GM12878 (cell line): Measurements from ENCODE around the gene CFAP70. TPM values are rescaled to one million over a fixed set of nuclear protein-coding genes. Genes with fewer than 3 reads are reported as not detected.

ENCODE experiments used
- ATAC-seq: fragments of 200-7000 bp; cut with Tn5 transposase; 3 replicates; pipeline ENCODE4 v1.9.1; 2020; ENCODE audit warnings: mild to moderate bottlenecking, moderate library complexity
- BruUV-seq: library from RNA; stranded (reverse); fragments of 400-500 nt; replicated peaks from 2 replicates; lab custom pipeline; 2021; lab: Mats Ljungman, UMichigan
- CTCF ChIA-PET: fragments of 300-600 bp; sonication (Branson Sonifier 250); formaldehyde crosslinking; extraction: SDS; loops from one replicate; lab custom pipeline; 2021; ENCODE audit warnings: inconsistent platforms; lab: Yijun Ruan, JAX
- POLR2A ChIA-PET: fragments of 350-600 bp; formaldehyde crosslinking; extraction: SDS; loops from one replicate; lab custom pipeline; 2021; ENCODE audit warnings: inconsistent platforms; lab: Charles Lee
- RAD21 ChIA-PET: fragments of 300-600 bp; sonication (Branson Sonifier 250); formaldehyde crosslinking; loops from one replicate; lab custom pipeline; 2023; ENCODE audit warnings: antibody characterized with exemption; ENCODE audit not compliant: unreplicated experiment; lab: Charles Lee
- SMC1A ChIA-PET: fragments of 300-600 bp; sonication (Branson Sonifier 250); formaldehyde crosslinking; loops from one replicate; lab custom pipeline; 2023; ENCODE audit not compliant: unreplicated experiment, uncharacterized antibody; lab: Charles Lee
- DNase-seq: peaks from one replicate; pipeline ENCODE4 v3.0.0-alpha.2; 2011; ENCODE audit warnings: low read depth, low spot score
- FAIRE-seq: peaks from 3 replicates; lab custom pipeline; 2011; peaks lifted over from hg19 to GRCh38; lab: Jason Lieb, UNC
- H2AFZ ChIP-seq: 2 replicates; pipeline ENCODE4 v1.6.0; 2011; ENCODE audit warnings: low read depth, low read length, control low read depth; ENCODE audit not compliant: control insufficient read depth
- H3K27ac ChIP-seq: 2 replicates; pipeline ENCODE4 v1.5.1; 2011; ENCODE audit warnings: control low read depth; ENCODE audit not compliant: control insufficient read depth, insufficient read depth
- H3K27me3 ChIP-seq, 2 experiments: replicated peaks in 1 of 2; 2 replicates each; pipeline versions ENCODE4 v1.6.0 to v1.6.1; 2011; ENCODE audit warnings: low read length in 1 of 2; ENCODE audit not compliant: control insufficient read depth in 2 of 2, insufficient read depth in 2 of 2
- H3K36me3 ChIP-seq, 2 experiments: 2 replicates each; pipeline ENCODE4 v1.5.1; 2011; ENCODE audit warnings: low read length in 1 of 2; ENCODE audit not compliant: control insufficient read depth in 2 of 2, insufficient read depth in 2 of 2
- H3K4me1 ChIP-seq: 2 replicates; pipeline ENCODE4 v1.6.1; 2011; ENCODE audit warnings: mild to moderate bottlenecking, low read length, moderate library complexity, mixed read lengths; ENCODE audit not compliant: control insufficient read depth, insufficient read depth
- H3K4me2 ChIP-seq: 2 replicates; pipeline ENCODE4 v1.6.0; 2011; ENCODE audit warnings: control low read depth; ENCODE audit not compliant: control insufficient read depth, insufficient read depth
- H3K4me3 ChIP-seq: fragments of 200-600 bp; sonication (generic); 2 replicates; pipeline ENCODE4 v1.5.1; 2016
- H3K79me2 ChIP-seq: 2 replicates; pipeline ENCODE4 v1.6.0; 2011; ENCODE audit warnings: low read length; ENCODE audit not compliant: control insufficient read depth, insufficient read depth
- H3K9ac ChIP-seq: 2 replicates; pipeline ENCODE4 v1.8.0; 2011; ENCODE audit warnings: low read length, control low read depth, mixed read lengths; ENCODE audit not compliant: control insufficient read depth, insufficient read depth
- H3K9me3 ChIP-seq: replicated peaks from 3 replicates; pipeline ENCODE4 v1.5.1; 2011; ENCODE audit warnings: mild to moderate bottlenecking, low read length; ENCODE audit not compliant: control insufficient read depth, insufficient read depth
- H4K20me1 ChIP-seq: 2 replicates; pipeline ENCODE4 v1.6.0; 2011; ENCODE audit not compliant: control insufficient read depth, insufficient read depth
- CHD2 ChIP-seq: IDR thresholded peaks from 2 replicates; pipeline ENCODE4 v1.6.1; 2011; ENCODE audit warnings: low read depth, low read length, improper control_type of control experiment, borderline replicate concordance
- SIN3A ChIP-seq: IDR thresholded peaks from 2 replicates; pipeline ENCODE4 v1.6.1; 2012; ENCODE audit warnings: low read depth, low read length, improper control_type of control experiment
- USF1 ChIP-seq: IDR thresholded peaks from 2 replicates; pipeline ENCODE4 v1.6.1; 2011; ENCODE audit warnings: borderline replicate concordance, low read depth, mild to moderate bottlenecking, moderate library complexity, mixed read lengths, low read length; ENCODE audit not compliant: insufficient read depth; ENCODE audit errors: extremely low read length
- ZNF592 ChIP-seq: fragments of 450-650 bp; IDR thresholded peaks from 2 replicates; pipeline ENCODE4 v1.6.1; 2017; ENCODE audit warnings: mild to moderate bottlenecking, moderate library complexity
- WGBS: methylation state at CpG from one replicate; pipeline ENCODE4 v1.1.6; 2016; ENCODE audit warnings: low lambda C conversion rate; ENCODE audit not compliant: insufficient replicate concordance, insufficient coverage; ENCODE audit errors: missing lambda C conversion rate; 5-methylcytosine and 5-hydroxymethylcytosine counted together
- in situ Hi-C: fragments of 300-500 bp; cut with MboI; formaldehyde crosslinking; loops from 9 replicates; pipeline ENCODE4 v1.14.3; 2018; ENCODE audit warnings: mixed read lengths
- intact Hi-C: fragments of 100-400 bp; cut with micrococcal nuclease; formaldehyde crosslinking; loops from one replicate; pipeline ENCODE4 v1.14.2; 2022; ENCODE audit not compliant: unreplicated experiment
- polyA plus RNA-seq, 11 experiments: library from polyadenylated mRNA; depleted of rRNA in 4 of 11; unstranded in 6 of 11; stranded (reverse) in 5 of 11; fragments of >200 nt; fragmentation: Nextera tagmentation in 4 of 11; fragmentation: Illumina TruSeq in 1 of 11; extraction: Ambion mirVana in 4 of 11; extraction: Trizol in 1 of 11; gene quantifications; 1 replicate in 1 of 11; 2 replicates in 10 of 11; pipeline versions ENCODE4 v1.2.1 to v1.2.3, GENCODE V29; 2011 to 2016; ENCODE audit warnings: inconsistent platforms in 2 of 11, missing spikeins in 2 of 11, low read depth in 1 of 11
- total RNA-seq, 4 experiments: library from RNA; depleted of rRNA in 3 of 4; stranded (reverse); fragments of >200 nt in 3 of 4; fragmentation: Illumina TruSeq in 1 of 4; extraction: Trizol in 1 of 4; gene quantifications; 2 replicates each; pipeline versions ENCODE4 v1.2.1 to v1.2.3, GENCODE V29; 2013 to 2021

CFAP70 gene
- total and polyA plus RNA-seq, 10 of the 15 experiments (the other 5 are each of a cell fraction or from before 2014, with no cell fraction given): 0.21 to 1.1 (median 0.42) TPM

GRCh38 chr10:73404690-73405089, 46.0 kb upstream of the CFAP70 start:
- ChIA-PET SMC1A (no interaction called here), CTCF (no interaction called here), POLR2A (interaction anchor here (0.7 kb wide), 1 partner anchor 91 kb away, joined by 3 read pairs; the partner anchor contains the start of gene PPP3CB), RAD21 (no interaction called here)
- no peaks in the 10 kb centered on the region for H3K27me3 ChIP-seq
- no peak for FAIRE-seq
- no TSS peak for BruUV-seq
- no peaks in the 10 kb centered on the region for H3K9me3 ChIP-seq
- no peaks in the 10 kb centered on the region for H4K20me1 ChIP-seq
- ATAC-seq: no peak
- intact Hi-C loops (no loop called here), in situ Hi-C loops (no loop called here)
- H3K4me2 ChIP-seq: no peak overlapping the region
- peaks cover 71% of the 10 kb centered on the region for H3K79me2 ChIP-seq
- no peak overlapping the region for H2AFZ ChIP-seq
- DNase-seq: no peak
- 99% methylated on average over 9 of the region's 9 CpGs for WGBS
- H3K4me3 ChIP-seq: no peak overlapping the region
- H3K4me1 ChIP-seq: no peaks in the 10 kb centered on the region
- no peak overlapping the region for H3K27ac ChIP-seq
- H3K9ac ChIP-seq: no peak overlapping the region
- TF ChIP-seq SIN3A: no peak
- no peak for TF ChIP-seq CHD2
- no peak for TF ChIP-seq ZNF592
- no peak for TF ChIP-seq USF1
- peaks cover 0 to 16% of the 10 kb centered on the region in 2 experiments; a peak in 3 of 4 replicates for H3K36me3 ChIP-seq
